Measurements from ENCODE around the gene LIN28B.

DNA sequence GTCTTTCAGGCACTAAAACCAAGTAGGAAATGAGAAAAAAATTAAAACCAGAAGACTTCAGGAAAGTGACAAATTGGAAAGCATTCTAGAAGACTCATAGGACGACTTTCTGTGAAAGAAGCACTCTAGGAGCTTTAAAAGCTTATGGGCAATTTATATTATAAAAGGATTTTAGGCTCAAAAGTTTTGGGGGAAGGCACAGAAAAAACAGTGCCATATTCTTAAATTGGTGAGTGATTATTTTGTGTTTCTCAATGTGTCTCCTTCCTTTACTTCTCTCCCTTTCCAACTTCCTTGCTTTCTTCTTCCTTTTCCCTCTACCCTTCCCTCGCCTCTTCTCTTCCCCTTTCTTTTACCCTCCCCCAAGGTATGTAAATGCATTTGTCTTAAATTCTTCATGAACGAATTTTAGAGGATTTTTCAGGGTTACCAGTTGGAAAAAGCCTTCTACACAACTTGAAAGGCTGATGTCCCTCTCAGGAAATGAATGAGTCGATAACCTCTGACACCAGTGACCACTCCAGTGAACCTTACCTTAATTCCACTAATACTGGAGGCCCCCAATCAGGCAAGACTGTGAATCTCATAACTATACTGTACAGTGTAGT is 2.6 kb upstream of the LIN28B start:
- TF ChIP-seq EZH2 (IDR thresholded peaks at IDR 0.05), result no peak
- TF ChIP-seq JUND (IDR thresholded peaks at IDR 0.05), result no peak
- TF ChIP-seq, protein P1, sequence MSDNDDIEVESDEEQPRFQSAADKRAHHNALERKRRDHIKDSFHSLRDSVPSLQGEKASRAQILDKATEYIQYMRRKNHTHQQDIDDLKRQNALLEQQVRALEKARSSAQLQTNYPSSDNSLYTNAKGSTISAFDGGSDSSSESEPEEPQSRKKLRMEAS (IDR thresholded peaks at IDR 0.05), result no peak
- no peak for TF ChIP-seq POLR2AphosphoS5 (IDR thresholded peaks at IDR 0.05; ENCODE audit: low read depth, low read length)
- TF ChIP-seq, protein P2, sequence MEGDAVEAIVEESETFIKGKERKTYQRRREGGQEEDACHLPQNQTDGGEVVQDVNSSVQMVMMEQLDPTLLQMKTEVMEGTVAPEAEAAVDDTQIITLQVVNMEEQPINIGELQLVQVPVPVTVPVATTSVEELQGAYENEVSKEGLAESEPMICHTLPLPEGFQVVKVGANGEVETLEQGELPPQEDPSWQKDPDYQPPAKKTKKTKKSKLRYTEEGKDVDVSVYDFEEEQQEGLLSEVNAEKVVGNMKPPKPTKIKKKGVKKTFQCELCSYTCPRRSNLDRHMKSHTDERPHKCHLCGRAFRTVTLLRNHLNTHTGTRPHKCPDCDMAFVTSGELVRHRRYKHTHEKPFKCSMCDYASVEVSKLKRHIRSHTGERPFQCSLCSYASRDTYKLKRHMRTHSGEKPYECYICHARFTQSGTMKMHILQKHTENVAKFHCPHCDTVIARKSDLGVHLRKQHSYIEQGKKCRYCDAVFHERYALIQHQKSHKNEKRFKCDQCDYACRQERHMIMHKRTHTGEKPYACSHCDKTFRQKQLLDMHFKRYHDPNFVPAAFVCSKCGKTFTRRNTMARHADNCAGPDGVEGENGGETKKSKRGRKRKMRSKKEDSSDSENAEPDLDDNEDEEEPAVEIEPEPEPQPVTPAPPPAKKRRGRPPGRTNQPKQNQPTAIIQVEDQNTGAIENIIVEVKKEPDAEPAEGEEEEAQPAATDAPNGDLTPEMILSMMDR (IDR thresholded peaks at IDR 0.05 in 2 of 3, conservative IDR thresholded peaks at IDR 0.05 in 1 of 3; ENCODE audit: borderline replicate concordance in 1 of 3, insufficient read depth in 1 of 3, low read depth in 2 of 3, low read length in 2 of 3), result no peak
- TF ChIP-seq SIN3A (IDR thresholded peaks at IDR 0.05; ENCODE audit: low read depth), result no peak
- TF ChIP-seq, protein P3, sequence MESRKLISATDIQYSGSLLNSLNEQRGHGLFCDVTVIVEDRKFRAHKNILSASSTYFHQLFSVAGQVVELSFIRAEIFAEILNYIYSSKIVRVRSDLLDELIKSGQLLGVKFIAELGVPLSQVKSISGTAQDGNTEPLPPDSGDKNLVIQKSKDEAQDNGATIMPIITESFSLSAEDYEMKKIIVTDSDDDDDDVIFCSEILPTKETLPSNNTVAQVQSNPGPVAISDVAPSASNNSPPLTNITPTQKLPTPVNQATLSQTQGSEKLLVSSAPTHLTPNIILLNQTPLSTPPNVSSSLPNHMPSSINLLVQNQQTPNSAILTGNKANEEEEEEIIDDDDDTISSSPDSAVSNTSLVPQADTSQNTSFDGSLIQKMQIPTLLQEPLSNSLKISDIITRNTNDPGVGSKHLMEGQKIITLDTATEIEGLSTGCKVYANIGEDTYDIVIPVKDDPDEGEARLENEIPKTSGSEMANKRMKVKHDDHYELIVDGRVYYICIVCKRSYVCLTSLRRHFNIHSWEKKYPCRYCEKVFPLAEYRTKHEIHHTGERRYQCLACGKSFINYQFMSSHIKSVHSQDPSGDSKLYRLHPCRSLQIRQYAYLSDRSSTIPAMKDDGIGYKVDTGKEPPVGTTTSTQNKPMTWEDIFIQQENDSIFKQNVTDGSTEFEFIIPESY (IDR thresholded peaks at IDR 0.05; ENCODE audit: extremely low read depth, insufficient replicate concordance, low read length), result no peak
- no peak for TF ChIP-seq POLR2A (IDR thresholded peaks at IDR 0.05; ENCODE audit: borderline replicate concordance, extremely low read depth, insufficient read depth, insufficient read length)
- TF ChIP-seq RAD21 (IDR thresholded peaks at IDR 0.05; ENCODE audit: low read depth), result no peak
- TF ChIP-seq ELF1 (IDR thresholded peaks at IDR 0.05; ENCODE audit: borderline replicate concordance, low read depth), result no peak
- TF ChIP-seq, protein P4, sequence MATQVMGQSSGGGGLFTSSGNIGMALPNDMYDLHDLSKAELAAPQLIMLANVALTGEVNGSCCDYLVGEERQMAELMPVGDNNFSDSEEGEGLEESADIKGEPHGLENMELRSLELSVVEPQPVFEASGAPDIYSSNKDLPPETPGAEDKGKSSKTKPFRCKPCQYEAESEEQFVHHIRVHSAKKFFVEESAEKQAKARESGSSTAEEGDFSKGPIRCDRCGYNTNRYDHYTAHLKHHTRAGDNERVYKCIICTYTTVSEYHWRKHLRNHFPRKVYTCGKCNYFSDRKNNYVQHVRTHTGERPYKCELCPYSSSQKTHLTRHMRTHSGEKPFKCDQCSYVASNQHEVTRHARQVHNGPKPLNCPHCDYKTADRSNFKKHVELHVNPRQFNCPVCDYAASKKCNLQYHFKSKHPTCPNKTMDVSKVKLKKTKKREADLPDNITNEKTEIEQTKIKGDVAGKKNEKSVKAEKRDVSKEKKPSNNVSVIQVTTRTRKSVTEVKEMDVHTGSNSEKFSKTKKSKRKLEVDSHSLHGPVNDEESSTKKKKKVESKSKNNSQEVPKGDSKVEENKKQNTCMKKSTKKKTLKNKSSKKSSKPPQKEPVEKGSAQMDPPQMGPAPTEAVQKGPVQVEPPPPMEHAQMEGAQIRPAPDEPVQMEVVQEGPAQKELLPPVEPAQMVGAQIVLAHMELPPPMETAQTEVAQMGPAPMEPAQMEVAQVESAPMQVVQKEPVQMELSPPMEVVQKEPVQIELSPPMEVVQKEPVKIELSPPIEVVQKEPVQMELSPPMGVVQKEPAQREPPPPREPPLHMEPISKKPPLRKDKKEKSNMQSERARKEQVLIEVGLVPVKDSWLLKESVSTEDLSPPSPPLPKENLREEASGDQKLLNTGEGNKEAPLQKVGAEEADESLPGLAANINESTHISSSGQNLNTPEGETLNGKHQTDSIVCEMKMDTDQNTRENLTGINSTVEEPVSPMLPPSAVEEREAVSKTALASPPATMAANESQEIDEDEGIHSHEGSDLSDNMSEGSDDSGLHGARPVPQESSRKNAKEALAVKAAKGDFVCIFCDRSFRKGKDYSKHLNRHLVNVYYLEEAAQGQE (IDR thresholded peaks at IDR 0.05; ENCODE audit: low read depth), result no peak
- no peak for TF ChIP-seq CBX3 (IDR thresholded peaks at IDR 0.05; ENCODE audit: low read depth)

Data from HCT116 (cell line).